Upper lobe of right lung (tissue), 1 donor: ENCODE data around the gene ZNF142. TPM values are rescaled to one million over a fixed set of nuclear protein-coding genes. Genes with fewer than 3 reads are reported as not detected.

Experiments used
- ATAC-seq: fragments of 200-7000 bp; cut with Tn5 transposase; one replicate; pipeline ENCODE4 v1.9.1; 2020; ENCODE audit warnings: mild to moderate bottlenecking, moderate library complexity
- DNase-seq: peaks from one replicate; pipeline ENCODE4 v3.0.0-alpha.2; 2020
- H3K27ac ChIP-seq: fragments of 200-600 bp; one replicate; pipeline ENCODE4 v1.8.0; 2022
- H3K27me3 ChIP-seq: fragments of 200-600 bp; one replicate; pipeline ENCODE4 v1.8.0; 2022; ENCODE audit warnings: mild to moderate bottlenecking
- H3K36me3 ChIP-seq: fragments of 200-600 bp; one replicate; pipeline ENCODE4 v1.8.0; 2022
- H3K4me1 ChIP-seq: fragments of 200-600 bp; one replicate; pipeline ENCODE4 v1.8.0; 2022
- H3K4me3 ChIP-seq: fragments of 200-600 bp; one replicate; pipeline ENCODE4 v1.8.0; 2022; ENCODE audit warnings: mild to moderate bottlenecking
- H3K9me3 ChIP-seq: fragments of 200-600 bp; one replicate; pipeline ENCODE4 v1.8.0; 2022
- CTCF ChIP-seq: fragments of 200-600 bp; IDR thresholded peaks from one replicate; pipeline ENCODE4 v1.8.0; 2022; ENCODE audit warnings: antibody characterized with exemption
- intact Hi-C: fragments of 100-400 bp; cut with DNase I; formaldehyde crosslinking; loops from one replicate; pipeline ENCODE4 v1.11.0; 2022
- total RNA-seq: library from RNA; stranded (reverse); fragmentation: NEBNext Ultra II Directional; extraction: Animal tissue kit (Norgen Biotek cat#: 25700); gene quantifications from one replicate; pipeline ENCODE4 v1.2.1, GENCODE V29; 2021
- donor health status: DM: no; HTN: yes; CAD: no; lungs with severe emphysema.

The ZNF142 gene
- total RNA-seq, 1 donor from 2014 or later = 18.3 TPM

GRCh38 chr2:218607436-218608115, 51.8 kb downstream of the ZNF142 start, which contains the start of gene PLCD4:
PLCD4 (plus strand) TSS chr2:218607899; CDS start chr2:218615740, 7,841 bp downstream.
- peak; percentile 64 for ATAC-seq
- Histone ChIP-seq H3K27me3 (no peaks in the 10 kb centered on the region), H3K27ac (no peak within 1 kb of the TSS), H3K36me3 (no peaks in the 10 kb centered on the region), H3K4me3 (peak within 1 kb of the TSS; percentile 10), H3K9me3 (no peaks in the 10 kb centered on the region), H3K4me1 (peaks cover 4% of the 10 kb centered on the region)
- DNase-seq = no peak
- intact Hi-C loops = no loop called here
- no peak for TF ChIP-seq CTCF

GRCh38 chr2:218605432-218605831, 54.0 kb downstream of the ZNF142 start:
- H3K4me1 ChIP-seq = peaks cover 4% of the 10 kb centered on the region
- no peak overlapping the region for H3K4me3 ChIP-seq
- H3K27me3 ChIP-seq = no peaks in the 10 kb centered on the region
- no peak for TF ChIP-seq CTCF
- H3K36me3 ChIP-seq = no peaks in the 10 kb centered on the region
- no peak for ATAC-seq
- no peak overlapping the region for H3K27ac ChIP-seq
- intact Hi-C loops = no loop called here
- no peaks in the 10 kb centered on the region for H3K9me3 ChIP-seq
- no peak for DNase-seq

Other genes starting within 250 kb of the ZNF142 start
- gene VIL1, start 240.5 kb downstream of the ZNF142 start, total RNA-seq = not detected
- gene USP37, start 91.3 kb downstream of the ZNF142 start, total RNA-seq = 13.8 TPM
- gene CNOT9, start 90.8 kb downstream of the ZNF142 start, total RNA-seq = 30.9 TPM
- gene PLCD4, start 51.7 kb downstream of the ZNF142 start, total RNA-seq = 1.0 TPM
- 38.5 TPM for gene BCS1L, start 60 bp upstream of the ZNF142 start, total RNA-seq
- gene RNF25, start 12.4 kb upstream of the ZNF142 start, total RNA-seq = 20.2 TPM
- 35.2 TPM for gene STK36, start 12.5 kb upstream of the ZNF142 start, total RNA-seq
- 29.5 TPM for gene TTLL4, start 51.2 kb upstream of the ZNF142 start, total RNA-seq
- gene CYP27A1, start 122.5 kb upstream of the ZNF142 start, total RNA-seq = 180 TPM
- not detected for gene PRKAG3, start 172.2 kb upstream of the ZNF142 start, total RNA-seq
- not detected for gene WNT6, start 200.2 kb upstream of the ZNF142 start, total RNA-seq
- 0.90 TPM for gene WNT10A, start 221.2 kb upstream of the ZNF142 start, total RNA-seq